Caki2 (cell line): ENCODE measurements around the gene PLCL1. TPM values are rescaled to one million over a fixed set of nuclear protein-coding genes. Genes with fewer than 3 reads are reported as not detected.
"Not testable (repeated sequence)": the region's sequence is repeated elsewhere in the genome, so short reads cannot be mapped to it uniquely, and the experiment has no call there.

Source experiments
- DNase-seq: peaks from one replicate; pipeline ENCODE4 v3.0.0-alpha.2; 2015; ENCODE audit warnings: low read depth
- in situ Hi-C: cut with HindIII; loops from 2 replicates; pipeline ENCODE4 v1.10.0; 2016; ENCODE audit warnings: low sequenced_read_pairs, low pct_unique_long_range_greater_than_20kb, mixed read lengths
- total RNA-seq: library from RNA; depleted of rRNA; stranded (reverse); fragments of >200 nt; shearing (Covaris generic); gene quantifications from 2 replicates; pipeline ENCODE4 v1.2.3, GENCODE V29; 2014; ENCODE audit warnings: low replicate concordance

PLCL1 gene
- total RNA-seq, 1 experiment from 2014 or later: not detected

GRCh38 chr2:198146346-198146940 lies 342.1 kb downstream of the PLCL1 start:
- DNase-seq: no peak
- in situ Hi-C loops: no loop called here

DNA sequence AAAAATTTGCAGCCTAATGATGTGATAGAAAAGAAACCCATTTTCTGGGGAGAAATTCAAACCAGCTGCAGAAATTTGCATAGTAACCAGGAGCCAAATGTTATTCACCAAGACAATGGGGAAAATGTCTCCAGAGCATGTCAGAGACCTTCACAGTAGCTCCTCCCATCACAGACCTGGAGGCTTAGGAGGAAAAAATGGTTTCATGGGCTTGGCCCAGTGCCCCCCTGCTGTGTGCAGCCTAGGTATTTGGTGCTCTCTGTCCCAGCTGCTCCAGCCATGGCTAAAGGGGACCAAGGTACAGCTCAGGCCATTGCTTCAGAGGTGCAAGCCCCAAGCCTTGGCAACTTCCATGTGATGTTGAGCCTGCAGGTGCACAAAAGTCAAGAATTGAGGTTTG lies 352.9 kb downstream of the PLCL1 start:
- in situ Hi-C loops: no loop called here

DNA sequence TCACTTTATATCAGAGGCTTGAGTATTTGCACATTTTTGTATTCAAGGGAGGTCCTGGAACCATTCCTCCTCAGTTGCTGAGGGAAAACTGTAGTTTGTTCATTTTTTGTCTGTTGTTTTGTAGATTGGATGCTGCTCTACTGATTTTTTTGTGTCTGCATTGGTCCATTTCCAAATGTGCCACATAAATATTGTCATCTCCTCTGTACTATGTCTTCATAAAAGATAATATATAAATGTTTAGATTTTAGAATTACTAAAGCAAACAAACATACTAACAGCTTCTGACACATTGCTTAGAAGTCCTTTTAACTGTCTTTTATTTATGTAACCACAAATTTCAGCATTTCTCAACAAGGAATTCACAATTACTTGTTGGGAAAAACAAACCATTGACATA lies 356.8 kb downstream of the PLCL1 start:
- in situ Hi-C loops: no loop called here
- DNase-seq: no peak

More for the DNA sequence above, 352.9 kb downstream of the PLCL1 start:
- no peak for DNase-seq

DNA sequence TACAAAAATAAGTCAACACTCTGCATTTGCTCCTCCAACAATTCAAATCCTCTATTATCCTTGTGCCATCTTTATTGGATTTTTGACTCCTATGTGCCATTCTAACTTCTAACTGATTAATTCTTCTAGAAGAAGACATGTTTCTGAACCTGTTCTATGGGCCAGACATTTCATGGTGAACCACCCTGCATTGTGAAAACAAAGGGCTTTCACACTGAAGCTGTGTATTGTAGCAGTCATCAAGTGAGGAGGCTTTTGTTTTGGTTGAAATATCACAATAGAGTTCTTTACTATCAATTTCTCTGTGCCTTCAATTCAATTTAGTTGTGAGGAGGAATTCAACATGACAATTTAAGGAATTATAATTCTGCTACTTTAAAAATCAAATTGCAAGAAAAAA lies 357.9 kb downstream of the PLCL1 start:
- DNase-seq: no peak
- in situ Hi-C loops: no loop called here

DNA sequence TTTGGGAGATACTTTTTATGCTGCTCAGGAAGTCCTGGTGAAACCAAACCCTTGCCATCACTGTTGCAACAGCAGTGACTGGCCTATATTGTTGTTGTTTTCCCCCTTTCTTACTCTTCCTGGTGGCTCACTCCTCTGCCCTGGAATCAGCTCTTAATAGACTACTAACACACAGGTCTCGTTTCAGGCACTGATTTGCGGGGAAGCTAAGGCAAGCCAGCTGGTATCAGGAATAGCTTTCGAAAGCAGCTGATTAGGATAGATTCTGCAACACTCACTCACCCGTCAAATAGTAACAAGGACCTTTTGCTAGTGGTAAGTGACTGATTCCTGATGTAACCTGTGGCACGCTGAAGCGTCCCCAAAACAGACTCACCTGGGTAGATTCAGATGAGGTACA lies 360.4 kb downstream of the PLCL1 start:
- DNase-seq: no peak
- in situ Hi-C loops: no loop called here

DNA sequence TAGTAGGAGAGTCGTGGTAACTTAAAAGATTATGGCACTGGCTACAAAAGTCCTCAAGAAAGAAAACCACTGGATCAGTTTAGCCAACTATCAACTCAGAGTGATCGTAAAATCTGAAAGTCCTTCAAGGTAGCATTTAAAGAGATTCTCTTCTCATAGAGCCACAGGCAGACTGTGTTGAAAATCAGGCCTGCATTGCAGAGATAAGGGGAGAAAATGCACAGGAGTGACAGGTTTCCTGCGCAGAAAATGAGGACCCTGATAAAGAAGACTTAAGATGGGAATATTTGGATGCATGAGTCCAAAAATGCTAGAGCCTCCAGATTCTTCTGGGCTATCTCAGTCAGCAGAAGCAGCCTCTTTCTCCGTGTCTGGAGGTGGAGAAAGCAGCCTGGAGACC lies 360.9 kb downstream of the PLCL1 start:
- no peak for DNase-seq
- in situ Hi-C loops: no loop called here

DNA sequence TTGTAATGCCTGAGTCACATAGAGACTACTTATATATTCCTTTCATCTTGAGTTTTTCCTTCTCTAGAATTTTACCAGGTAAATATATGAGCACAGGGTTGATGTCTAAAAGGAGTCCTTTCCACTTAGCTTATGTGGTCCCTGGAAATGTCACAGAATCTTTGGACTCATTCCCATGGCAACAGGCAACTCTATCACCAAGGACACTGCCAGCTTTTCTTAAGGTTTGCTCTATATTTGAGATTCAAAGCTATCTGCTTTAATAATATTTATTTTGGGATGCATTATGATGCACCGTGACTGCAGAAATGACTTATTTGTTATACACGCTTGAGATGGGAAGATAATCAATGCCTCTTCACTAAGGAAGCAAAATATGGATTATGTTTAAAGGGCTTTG lies 363.0 kb downstream of the PLCL1 start:
- in situ Hi-C loops: no loop called here
- no peak for DNase-seq

- no peak for DNase-seq
Measured at GRCh38 chr2:198168651-198169050, 364.3 kb downstream of the PLCL1 start.

GRCh38 chr2:198173242-198173641 lies 368.8 kb downstream of the PLCL1 start:
- in situ Hi-C loops: no loop called here
- DNase-seq: no peak

More at GRCh38 chr2:198168651-198169050, 364.3 kb downstream of the PLCL1 start:
- in situ Hi-C loops: no loop called here

DNA sequence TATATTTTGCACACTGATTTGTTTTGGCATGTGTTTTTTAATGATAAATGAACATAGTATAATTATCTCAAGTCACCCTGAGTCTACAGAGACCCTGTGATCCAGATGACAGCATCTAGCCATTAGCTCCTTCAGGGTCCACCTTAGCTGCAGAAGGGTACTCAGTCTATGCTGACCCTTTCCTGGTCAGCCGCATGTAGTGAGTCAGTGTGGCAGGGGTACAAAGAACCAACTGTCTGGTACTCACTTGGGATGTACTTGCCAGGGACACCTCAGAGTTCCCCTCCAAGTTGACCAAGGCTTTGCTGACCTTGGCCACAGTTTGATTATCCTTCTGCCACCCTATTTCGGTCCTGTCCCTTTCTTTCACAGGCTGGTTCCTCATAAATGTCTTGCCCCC lies 369.5 kb downstream of the PLCL1 start:
- in situ Hi-C loops: no loop called here
- DNase-seq: no peak

DNA sequence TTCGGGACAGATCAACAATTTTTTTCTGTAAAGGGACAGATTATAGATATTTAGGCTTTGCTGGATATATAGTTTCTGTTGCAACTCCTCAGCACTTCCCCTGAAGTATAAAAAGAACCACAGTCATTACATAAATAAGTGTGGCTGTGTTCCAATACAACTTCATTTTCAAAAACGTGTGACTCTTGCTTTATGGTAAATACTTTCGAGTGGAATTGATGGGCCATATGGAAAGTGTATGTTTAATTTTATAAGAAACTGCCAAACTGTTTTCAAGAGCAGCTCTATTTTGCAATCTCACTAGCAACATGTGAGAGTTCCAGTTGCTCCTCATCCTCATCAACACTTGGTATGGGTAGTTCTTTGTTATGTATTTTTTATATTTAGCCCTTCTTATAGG lies 370.9 kb downstream of the PLCL1 start:
- DNase-seq: no peak
- in situ Hi-C loops: no loop called here

DNA sequence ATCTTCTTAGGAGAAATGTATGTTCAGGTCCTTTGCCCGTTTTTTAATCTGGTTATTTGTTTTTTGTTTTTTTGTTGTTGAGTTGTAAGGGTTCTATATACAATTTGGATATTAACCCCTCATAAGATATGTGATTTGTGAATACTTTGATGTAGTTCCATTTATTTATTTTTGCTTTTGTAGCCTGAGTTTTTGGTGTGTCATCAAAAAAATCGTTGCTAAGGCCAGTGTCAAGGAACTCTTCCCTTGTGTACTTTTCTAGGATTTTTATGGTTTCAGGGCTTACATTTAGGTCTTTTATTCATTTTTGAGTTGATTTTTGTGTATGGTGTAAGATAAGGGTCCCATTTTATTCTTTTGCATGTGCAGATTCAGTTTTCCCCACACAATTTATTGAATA lies 372.6 kb downstream of the PLCL1 start:
- no peak for DNase-seq
- in situ Hi-C loops: no loop called here

DNA sequence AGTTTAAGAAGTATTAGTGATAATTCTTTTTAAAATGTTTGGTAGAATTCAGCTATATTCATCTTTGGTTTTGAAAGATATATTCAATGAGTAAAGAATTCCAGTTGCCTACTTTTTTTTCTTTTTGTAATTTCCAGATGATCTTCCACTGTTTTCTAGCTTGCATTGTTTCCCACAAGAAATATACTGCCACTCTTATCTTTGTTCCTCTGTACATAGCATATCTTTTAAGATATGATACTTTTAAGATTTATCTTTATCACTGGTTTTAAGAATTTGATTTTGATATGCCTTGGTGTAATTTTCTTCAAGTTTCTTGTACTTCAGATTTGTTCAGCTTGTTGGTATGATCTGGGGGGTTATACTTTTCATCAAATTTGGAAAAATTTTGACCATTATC lies 374.4 kb downstream of the PLCL1 start:
- in situ Hi-C loops: no loop called here
- DNase-seq: no peak

GRCh38 chr2:198186257-198186656 lies 381.9 kb downstream of the PLCL1 start:
- no peak for DNase-seq
- in situ Hi-C loops: no loop called here

- in situ Hi-C loops: no loop called here
Measured at GRCh38 chr2:198187841-198188240, 383.4 kb downstream of the PLCL1 start.

GRCh38 chr2:198188982-198189381 lies 384.6 kb downstream of the PLCL1 start:
- in situ Hi-C loops: no loop called here

More at GRCh38 chr2:198187841-198188240, 383.4 kb downstream of the PLCL1 start:
- no peak for DNase-seq

GRCh38 chr2:198191651-198192050 lies 387.3 kb downstream of the PLCL1 start:
- in situ Hi-C loops: no loop called here
- no peak for DNase-seq

More at GRCh38 chr2:198188982-198189381, 384.6 kb downstream of the PLCL1 start:
- no peak for DNase-seq

DNA sequence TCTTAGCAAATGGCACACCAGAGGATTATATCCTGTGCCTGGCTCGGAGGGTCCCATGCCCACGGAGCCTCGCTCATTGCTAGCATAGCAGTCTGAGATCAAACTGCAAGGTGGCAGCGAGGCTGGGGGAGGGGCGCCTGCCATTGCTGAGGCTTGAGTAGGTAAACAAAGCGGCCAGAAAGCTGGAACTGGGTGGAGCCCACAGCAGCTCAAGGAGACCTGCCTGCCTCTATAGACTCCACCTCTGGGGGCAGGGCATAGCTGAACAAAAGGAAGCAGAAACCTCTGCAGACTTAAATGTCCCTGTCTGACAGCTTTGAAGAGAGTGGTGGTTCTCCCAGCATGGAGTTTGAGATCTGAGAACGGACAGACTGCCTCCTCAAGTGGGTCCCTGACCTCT lies 392.2 kb downstream of the PLCL1 start:
- DNase-seq, in situ Hi-C loops: not testable (repeated sequence)
